ENCODE results near the gene PIK3AP1. TPM values are rescaled to one million over a fixed set of nuclear protein-coding genes. Genes with fewer than 3 reads are reported as not detected.

Gene PIK3AP1
- total RNA-seq, 1 experiment from 2014 or later: 4.3 TPM

GRCh38 chr10:96673318-96674099, 46.8 kb downstream of the PIK3AP1 start:
- no peak for TF ChIP-seq ZNF396 (CRISPR knock-in tag; IDR thresholded peaks at IDR 0.05; ENCODE audit: borderline replicate concordance)
- ChIA-PET CTCF (interaction anchor here (1.2 to 2.2 kb wide), 2 partner anchors 32 to 352 kb away, joined by 3 to 6 read pairs; no protein-coding TSS in a partner anchor), POLR2A (interaction anchor here (1.7 kb wide), 1 partner anchor 20 kb away, joined by 3 read pairs; no protein-coding TSS in a partner anchor)
- ATAC-seq (no peak), DNase-seq (ENCODE audit: low spot score) (no peak)
- no peak overlapping the region for H3K27ac Mint-ChIP-seq
- no peaks in the 10 kb centered on the region for H3K36me3 Mint-ChIP-seq
- no peaks in the 10 kb centered on the region for H3K9me3 Mint-ChIP-seq
- no peak overlapping the region for H3K4me3 Mint-ChIP-seq
- H3K27me3 Mint-ChIP-seq (ENCODE audit: low read depth): no peaks in the 10 kb centered on the region
- peaks cover 17% of the 10 kb centered on the region for H3K4me1 Mint-ChIP-seq

GRCh38 chr10:96672481-96673175, 47.7 kb downstream of the PIK3AP1 start:
- Mint-ChIP-seq H3K36me3 (no peaks in the 10 kb centered on the region), H3K4me3 (no peak overlapping the region), H3K9me3 (no peaks in the 10 kb centered on the region), H3K27me3 (ENCODE audit: low read depth) (no peaks in the 10 kb centered on the region), H3K27ac (no peak overlapping the region), H3K4me1 (peaks cover 17% of the 10 kb centered on the region)
- no peak for ATAC-seq
- CTCF ChIA-PET: interaction anchor here (1.2 to 2.2 kb wide), 2 partner anchors 31 to 353 kb away, joined by 3 to 6 read pairs; no protein-coding TSS in a partner anchor
- no peak for TF ChIP-seq TEAD1 (CRISPR knock-in tag; IDR thresholded peaks at IDR 0.05)
- TF ChIP-seq ZSCAN18 (CRISPR knock-in tag; IDR thresholded peaks at IDR 0.05): no peak
- no peak for TF ChIP-seq CDX4 (CRISPR knock-in tag; IDR thresholded peaks at IDR 0.05; ENCODE audit: borderline replicate concordance)
- no peak for TF ChIP-seq ZNF281 (CRISPR knock-in tag; IDR thresholded peaks at IDR 0.05)
- no peak for TF ChIP-seq ZNF317 (CRISPR knock-in tag; IDR thresholded peaks at IDR 0.05; ENCODE audit: borderline replicate concordance, low read depth)
- no peak for TF ChIP-seq GTF2I (CRISPR knock-in tag; conservative IDR thresholded peaks at IDR 0.05)
- no peak for TF ChIP-seq TP53 (CRISPR knock-in tag; IDR thresholded peaks at IDR 0.05)
- TF ChIP-seq ZNF512 (CRISPR knock-in tag; IDR thresholded peaks at IDR 0.05; ENCODE audit: borderline replicate concordance): no peak
- TF ChIP-seq ZNF121 (CRISPR knock-in tag; IDR thresholded peaks at IDR 0.05): no peak
- no peak for TF ChIP-seq NFE2L1 (CRISPR knock-in tag; IDR thresholded peaks at IDR 0.05)
- no peak for TF ChIP-seq MXD4 (CRISPR knock-in tag; IDR thresholded peaks at IDR 0.05; ENCODE audit: borderline replicate concordance)
- no peak for TF ChIP-seq RORB (CRISPR knock-in tag; IDR thresholded peaks at IDR 0.05)
- no peak for TF ChIP-seq IRF2 (CRISPR knock-in tag; IDR thresholded peaks at IDR 0.05; ENCODE audit: borderline replicate concordance, low read depth)
- no peak for TF ChIP-seq ZNF263 (CRISPR knock-in tag; IDR thresholded peaks at IDR 0.05; ENCODE audit: low read depth)
- TF ChIP-seq, protein P1, sequence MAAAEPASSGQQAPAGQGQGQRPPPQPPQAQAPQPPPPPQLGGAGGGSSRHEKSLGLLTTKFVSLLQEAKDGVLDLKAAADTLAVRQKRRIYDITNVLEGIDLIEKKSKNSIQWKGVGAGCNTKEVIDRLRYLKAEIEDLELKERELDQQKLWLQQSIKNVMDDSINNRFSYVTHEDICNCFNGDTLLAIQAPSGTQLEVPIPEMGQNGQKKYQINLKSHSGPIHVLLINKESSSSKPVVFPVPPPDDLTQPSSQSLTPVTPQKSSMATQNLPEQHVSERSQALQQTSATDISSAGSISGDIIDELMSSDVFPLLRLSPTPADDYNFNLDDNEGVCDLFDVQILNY (CRISPR knock-in tag; IDR thresholded peaks at IDR 0.05): no peak
- no peak for TF ChIP-seq CTCF (IDR thresholded peaks at IDR 0.05)
- TF ChIP-seq ZBTB21 (CRISPR knock-in tag; IDR thresholded peaks at IDR 0.05; ENCODE audit: borderline replicate concordance): no peak
- POLR2A ChIA-PET: interaction anchor here (1.7 kb wide), 1 partner anchor 19 kb away, joined by 3 read pairs; no protein-coding TSS in a partner anchor
- no peak for DNase-seq (ENCODE audit: low spot score)
